Measurements from ENCODE around the gene PLEKHG2. TPM values are rescaled to one million over a fixed set of nuclear protein-coding genes. Genes with fewer than 3 reads are reported as not detected.

PLEKHG2 gene
- total RNA-seq, 1 experiment from 2014 or later, result 29.0 TPM

GRCh38 chr19:39425744-39426143, 13.3 kb downstream of the PLEKHG2 start:
- BruUV-seq (replicated peaks), result no TSS peak
- DNase-seq (ENCODE audit: low read depth, low spot score) (no peak), ATAC-seq (no peak)
- H3K9me2 ChIP-seq (ENCODE audit: insufficient read depth), result no peaks in the 10 kb centered on the region
- H3K27me3 ChIP-seq (ENCODE audit: insufficient read depth, low read length), result no peaks in the 10 kb centered on the region
- POLR2A ChIA-PET, result interaction anchor here (6.0 kb wide), 1 partner anchor 10 kb away, joined by 33 read pairs; the partner anchor contains the start of gene RPS16
- H3K27ac ChIP-seq (ENCODE audit: low read depth, low read length), result no peak overlapping the region
- CTCF ChIA-PET, result interaction anchor here (0.6 kb wide), 1 partner anchor 303 kb away, joined by 3 read pairs; no protein-coding TSS in a partner anchor
- RAD21 ChIA-PET (ENCODE audit: low non-redundant PET in 1 of 2, low total read pairs in 2 of 2, uncharacterized antibody in 2 of 2, unreplicated experiment in 2 of 2), result no interaction called here
- no peak overlapping the region for H3K9ac ChIP-seq (ENCODE audit: low read length)
- no peaks in the 10 kb centered on the region for H3K9me3 ChIP-seq (ENCODE audit: control insufficient read depth in 1 of 2, insufficient read depth in 1 of 2, low read depth in 1 of 2, low read length in 2 of 2)
- peaks cover 33 to 34% of the 10 kb centered on the region in 2 experiments for H3K4me1 ChIP-seq (ENCODE audit: control insufficient read depth in 1 of 2, insufficient read depth in 2 of 2, low read length in 2 of 2)
- TF ChIP-seq SRF (IDR thresholded peaks at IDR 0.05; ENCODE audit: low read depth) (no peak), ZFX (IDR thresholded peaks at IDR 0.05) (no peak), RAD21 (IDR thresholded peaks at IDR 0.05; ENCODE audit: low read depth) (no peak), POLR2A (IDR thresholded peaks at IDR 0.05; ENCODE audit: borderline replicate concordance, extremely low read depth, insufficient read depth, insufficient read length) (no peak), YY1 (IDR thresholded peaks at IDR 0.05; ENCODE audit: extremely low read depth, insufficient replicate concordance, low read depth, low read length) (no peak), CTCF (IDR thresholded peaks at IDR 0.05 in 2 of 3, conservative IDR thresholded peaks at IDR 0.05 in 1 of 3; ENCODE audit: borderline replicate concordance in 1 of 3, insufficient read depth in 1 of 3, low read depth in 2 of 3, low read length in 2 of 3) (no peak), JUND (IDR thresholded peaks at IDR 0.05) (no peak), ZNF274 (IDR thresholded peaks at IDR 0.05; ENCODE audit: low read depth, low read length) (no peak), ATF3 (IDR thresholded peaks at IDR 0.05) (no peak), CBX3 (IDR thresholded peaks at IDR 0.05; ENCODE audit: low read depth) (no peak)
- H3K36me3 ChIP-seq (ENCODE audit: control insufficient read depth in 1 of 2, insufficient read depth in 2 of 2, low read length in 2 of 2), result no peaks in the 10 kb centered on the region
- intact Hi-C loops (cut with micrococcal nuclease), result no loop called here
- no peaks in the 10 kb centered on the region for H3K79me2 ChIP-seq (ENCODE audit: insufficient read depth, low read length)
- no peak overlapping the region for H2AFZ ChIP-seq (ENCODE audit: low read depth, low read length, poor library complexity, severe bottlenecking)
- no peaks in the 10 kb centered on the region for H4K20me1 ChIP-seq (ENCODE audit: insufficient read depth)
- H3K4me3 ChIP-seq (replicated peaks in 1 of 2; ENCODE audit: low read depth in 1 of 2, low read length in 2 of 2), result no peak overlapping the region
- no peak overlapping the region for H3K4me2 ChIP-seq (ENCODE audit: low read length)
